GM19455 (cell line): Measurements from ENCODE around the gene RAB10.
A peak's percentile ranks its signal among the peaks of the same experiment; 100 is the strongest.
"Not testable (repeated sequence)": the region's sequence is repeated elsewhere in the genome, so short reads cannot be mapped to it uniquely, and the experiment has no call there.

ENCODE experiments used
- ATAC-seq: cut with Tn5 transposase; IDR thresholded peaks from one replicate; pipeline ENCODE4 v1.9.1; 2021; ENCODE audit not compliant: unreplicated experiment

The RAB10 gene

GRCh38 chr2:26016012-26016705 lies 17.7 kb upstream of the RAB10 start:
- no peak for ATAC-seq

GRCh38 chr2:26016706-26017045 lies 17.2 kb upstream of the RAB10 start:
- not testable (repeated sequence) for ATAC-seq

- no peak for ATAC-seq
These were observed 16.3 kb upstream of the RAB10 start for GRCh38 chr2:26017464-26018183.

- no peak for ATAC-seq
These were observed 15.5 kb upstream of the RAB10 start for GRCh38 chr2:26018184-26019055.

GRCh38 chr2:26020231-26020640 lies 13.6 kb upstream of the RAB10 start:
- no peak for ATAC-seq

GRCh38 chr2:26024260-26024659 lies 9.6 kb upstream of the RAB10 start:
- no peak for ATAC-seq

- ATAC-seq = no peak
These were observed 8.4 kb upstream of the RAB10 start for GRCh38 chr2:26025509-26025908.

GRCh38 chr2:26028083-26028482 lies 5.8 kb upstream of the RAB10 start:
- not testable (repeated sequence) for ATAC-seq

GRCh38 chr2:26032586-26033269 lies 1.2 kb upstream of the RAB10 start:
- ATAC-seq = peak; percentile 9

GRCh38 chr2:26033270-26033817 lies 540 bp upstream of the RAB10 start:
- ATAC-seq = peak; percentile 32

- ATAC-seq = no peak
These were observed 731 bp downstream of the RAB10 start for GRCh38 chr2:26034637-26034992.

GRCh38 chr2:26035090-26035743 lies 1.3 kb downstream of the RAB10 start:
- ATAC-seq = no peak

GRCh38 chr2:26039603-26040323 lies 5.9 kb downstream of the RAB10 start:
- no peak for ATAC-seq

- no peak for ATAC-seq
These were observed 9.2 kb downstream of the RAB10 start for GRCh38 chr2:26043109-26043508.

GRCh38 chr2:26043862-26044696 lies 10.2 kb downstream of the RAB10 start:
- ATAC-seq = no peak

- ATAC-seq = no peak
These were observed 14.9 kb downstream of the RAB10 start for GRCh38 chr2:26048791-26049190.

GRCh38 chr2:26049641-26050040 lies 15.8 kb downstream of the RAB10 start:
- no peak for ATAC-seq

GRCh38 chr2:26052740-26053139 lies 18.9 kb downstream of the RAB10 start:
- no peak for ATAC-seq
